Liver (tissue), 9 donors: ENCODE results near the gene GTPBP2. TPM values are rescaled to one million over a fixed set of nuclear protein-coding genes. Genes with fewer than 3 reads are reported as not detected.

ENCODE experiments used
- DNase-seq: peaks from one replicate; pipeline ENCODE4 v3.0.0-alpha.2; 2017; ENCODE audit warnings: low spot score
- H3K27ac ChIP-seq, 2 donors: one replicate each; pipeline ENCODE4 v1.7.0; 2013; ENCODE audit warnings: inconsistent platforms in 2 of 2, low read length in 2 of 2, control low read depth in 1 of 2, low read depth in 1 of 2, mild to moderate bottlenecking in 1 of 2
- H3K27me3 ChIP-seq, 4 donors: one replicate each; pipeline versions ENCODE4 v1.6.1 to v1.7.0; 2013; ENCODE audit warnings: low read length in 3 of 4, inconsistent platforms in 1 of 4, mild to moderate bottlenecking in 1 of 4, moderate library complexity in 1 of 4; ENCODE audit not compliant: control insufficient read depth in 4 of 4, insufficient read depth in 4 of 4
- H3K36me3 ChIP-seq, 4 donors: one replicate each; pipeline versions ENCODE4 v1.6.1 to v1.7.0; 2013; ENCODE audit warnings: low read length in 3 of 4, mild to moderate bottlenecking in 3 of 4, low read depth in 1 of 4, moderate library complexity in 1 of 4; ENCODE audit not compliant: control insufficient read depth in 4 of 4, insufficient read depth in 3 of 4
- H3K4me1 ChIP-seq, 4 donors: one replicate each; pipeline versions ENCODE4 v1.6.1 to v1.7.0; 2013; ENCODE audit warnings: low read length in 3 of 4, mild to moderate bottlenecking in 3 of 4, moderate library complexity in 1 of 4; ENCODE audit not compliant: control insufficient read depth in 4 of 4, insufficient read depth in 4 of 4
- H3K4me3 ChIP-seq, 3 donors: one replicate each; pipeline versions ENCODE4 v1.6.1 to v1.7.0; 2013; ENCODE audit warnings: low read length in 3 of 3, control low read depth in 1 of 3, low read depth in 1 of 3, mild to moderate bottlenecking in 1 of 3
- H3K9ac ChIP-seq, 2 donors: one replicate each; pipeline ENCODE4 v1.7.0; 2013; ENCODE audit warnings: low read length in 2 of 2, mild to moderate bottlenecking in 2 of 2, moderate library complexity in 2 of 2, control low read depth in 1 of 2, low read depth in 1 of 2
- H3K9me3 ChIP-seq, 4 donors: one replicate each; pipeline versions ENCODE4 v1.6.1 to v1.7.0; 2013; ENCODE audit warnings: low read length in 3 of 4; ENCODE audit not compliant: control insufficient read depth in 4 of 4
- ATF3 ChIP-seq: IDR thresholded peaks from 2 replicates; pipeline ENCODE4 v1.6.1; 2016; ENCODE audit warnings: antibody characterized with exemption
- CTCF ChIP-seq: fragments of 150-350 bp; IDR thresholded peaks from 2 replicates; pipeline ENCODE4 v1.5.1; 2017; ENCODE audit warnings: improper control_type of control experiment, low read depth, low read length; ENCODE audit not compliant: missing input control
- EGR1 ChIP-seq, 2 donors: IDR thresholded peaks; 2 replicates each; pipeline ENCODE4 v1.6.1; 2016 to 2018; ENCODE audit warnings: antibody characterized with exemption in 2 of 2, low read depth in 2 of 2
- FOXA1 ChIP-seq: IDR thresholded peaks from 2 replicates; pipeline ENCODE4 v1.6.1; 2016; ENCODE audit warnings: antibody characterized with exemption
- FOXA2 ChIP-seq: IDR thresholded peaks from 2 replicates; pipeline ENCODE4 v1.6.1; 2016; ENCODE audit warnings: antibody characterized with exemption
- GABPA ChIP-seq, 2 donors: IDR thresholded peaks in 1 of 2; conservative IDR thresholded peaks in 1 of 2; 2 replicates each; pipeline ENCODE4 v1.6.1; 2016; ENCODE audit warnings: antibody characterized with exemption in 2 of 2, mild to moderate bottlenecking in 1 of 2, moderate library complexity in 1 of 2
- HNF4A ChIP-seq, 2 donors: conservative IDR thresholded peaks; 2 replicates each; pipeline ENCODE4 v1.6.1; 2016; ENCODE audit warnings: antibody characterized with exemption in 2 of 2, mild to moderate bottlenecking in 2 of 2
- JUND ChIP-seq, 2 donors: IDR thresholded peaks; 2 replicates each; pipeline ENCODE4 v1.6.1; 2016; ENCODE audit warnings: antibody characterized with exemption in 2 of 2
- MAX ChIP-seq: IDR thresholded peaks from 2 replicates; pipeline ENCODE4 v1.6.1; 2016; ENCODE audit warnings: antibody characterized with exemption
- REST ChIP-seq: IDR thresholded peaks from 2 replicates; pipeline ENCODE4 v1.6.1; 2016; ENCODE audit warnings: antibody characterized with exemption, mild to moderate bottlenecking
- RXRA ChIP-seq, 2 donors: IDR thresholded peaks; 2 replicates each; pipeline ENCODE4 v1.6.1; 2017 to 2018; ENCODE audit warnings: antibody characterized with exemption in 2 of 2, mild to moderate bottlenecking in 1 of 2
- SP1 ChIP-seq: IDR thresholded peaks from 2 replicates; pipeline ENCODE4 v1.6.1; 2018; ENCODE audit warnings: antibody characterized with exemption, mild to moderate bottlenecking
- TAF1 ChIP-seq: conservative IDR thresholded peaks from 2 replicates; pipeline ENCODE4 v1.6.1; 2016; ENCODE audit warnings: antibody characterized with exemption, mild to moderate bottlenecking
- YY1 ChIP-seq: IDR thresholded peaks from 2 replicates; pipeline ENCODE4 v1.6.1; 2016; ENCODE audit warnings: antibody characterized with exemption, mild to moderate bottlenecking
- ZBTB33 ChIP-seq: IDR thresholded peaks from 2 replicates; pipeline ENCODE4 v1.6.1; 2016; ENCODE audit warnings: antibody characterized with exemption
- whole genome bisulfite sequencing: extraction: QIAGEN DNeasy Blood & Tissue Kit; methylation state at CpG from one replicate; pipeline ENCODE4 v1.1.7; 2013; 5-methylcytosine and 5-hydroxymethylcytosine counted together
- polyA plus RNA-seq, 2 donors: library from polyadenylated mRNA; stranded (reverse) in 1 of 2; unstranded in 1 of 2; fragments of 200-250 nt in 1 of 2; fragments of >200 nt in 1 of 2; fragmentation: Nextera tagmentation in 1 of 2; extraction: Ambion mirVana in 1 of 2; gene quantifications; one replicate each; pipeline versions ENCODE4 v1.2.1 to v1.2.3, GENCODE V29; 2013 to 2015
- total RNA-seq, 2 donors: library from RNA; depleted of rRNA; stranded (reverse); fragments of >200 nt; gene quantifications; one replicate each; pipeline ENCODE4 v1.2.3, GENCODE V29; 2014
- donor health status: healthy.
- donor health status: healthy.
- donor health status: healthy.
- donor health status: healthy.
- donor health status: healthy.

The GTPBP2 gene
- total and polyA plus RNA-seq, 4 donors: 7.9 to 69.1 (median 16.1) TPM

- Histone ChIP-seq H3K4me3 (no peak overlapping the region), H3K36me3 (peaks cover 7 to 22% (median 17%) of the 10 kb centered on the region in 4 donors)
- WGBS: 98% methylated on average over 2 of the region's 2 CpGs
Observed at GRCh38 chr6:43600595-43600994, 28.5 kb downstream of the GTPBP2 start.

GRCh38 chr6:43593938-43594337, 35.1 kb downstream of the GTPBP2 start:
- Histone ChIP-seq H3K4me1 (no peaks in the 10 kb centered on the region), H3K36me3 (peaks cover 0 to 8% (median 3%) of the 10 kb centered on the region in 4 donors), H3K27me3 (no peaks in the 10 kb centered on the region), H3K27ac (no peak overlapping the region), H3K4me3 (no peak overlapping the region), H3K9me3 (no peaks in the 10 kb centered on the region), H3K9ac (no peak overlapping the region)
- WGBS: 81% methylated on average over 1 of the region's 1 CpG
- DNase-seq: no peak
- TF ChIP-seq ATF3: no peak
- no peak for TF ChIP-seq GABPA (IDR thresholded peaks at IDR 0.05 in 1 of 2, conservative IDR thresholded peaks at IDR 0.05 in 1 of 2)
- no peak for TF ChIP-seq FOXA1
- TF ChIP-seq TAF1: no peak
- TF ChIP-seq ZBTB33: no peak
- TF ChIP-seq HNF4A (conservative IDR thresholded peaks at IDR 0.05): no peak
- TF ChIP-seq EGR1 (IDR thresholded peaks at IDR 0.05; ENCODE audit: low read depth in 2 of 2): no peak
- TF ChIP-seq MAX: no peak
- TF ChIP-seq SP1: no peak
- no peak for TF ChIP-seq JUND (IDR thresholded peaks at IDR 0.05)
- TF ChIP-seq RXRA (IDR thresholded peaks at IDR 0.05): no peak
- no peak for TF ChIP-seq CTCF

More at GRCh38 chr6:43600595-43600994, 28.5 kb downstream of the GTPBP2 start:
- H3K4me1 ChIP-seq: no peaks in the 10 kb centered on the region
- H3K27me3 ChIP-seq: no peaks in the 10 kb centered on the region
- H3K27ac ChIP-seq: no peak overlapping the region
- H3K9ac ChIP-seq: no peak overlapping the region
- no peaks in the 10 kb centered on the region for H3K9me3 ChIP-seq
- TF ChIP-seq FOXA2: no peak
- TF ChIP-seq GABPA (IDR thresholded peaks at IDR 0.05 in 1 of 2, conservative IDR thresholded peaks at IDR 0.05 in 1 of 2): no peak
- no peak for TF ChIP-seq RXRA (IDR thresholded peaks at IDR 0.05)
- TF ChIP-seq EGR1 (IDR thresholded peaks at IDR 0.05; ENCODE audit: low read depth in 2 of 2): no peak
- no peak for TF ChIP-seq SP1
- no peak for TF ChIP-seq ATF3
- no peak for TF ChIP-seq JUND (IDR thresholded peaks at IDR 0.05)
- TF ChIP-seq REST: no peak
- no peak for TF ChIP-seq HNF4A (conservative IDR thresholded peaks at IDR 0.05)
- TF ChIP-seq YY1: no peak
- DNase-seq: no peak
